ENCODE results near the gene HOXC4.

- no peak for TF ChIP-seq CTCF (conservative IDR thresholded peaks at IDR 0.05 in 1 of 2, IDR thresholded peaks at IDR 0.05 in 1 of 2; ENCODE audit: low read depth in 1 of 2, low read length in 2 of 2)
- TF ChIP-seq EZH2 (IDR thresholded peaks at IDR 0.05; ENCODE audit: low read length, missing control alignments), result no peak
Measured at GRCh38 chr12:54074308-54074707, 20.7 kb downstream of the HOXC4 start.

Data from fibroblast of lung (primary cell).